Fibroblast of pulmonary artery (primary cell): Measurements from ENCODE around the gene ASXL3.

Source experiments
- DNase-seq: peaks from one replicate; pipeline ENCODE4 v3.0.0-alpha.2; 2010; ENCODE audit warnings: low read depth
- H3K4me3 ChIP-seq: replicated peaks from 2 replicates; pipeline ENCODE4 v1.5.1; 2011; ENCODE audit warnings: low read depth, mild to moderate bottlenecking, control low read depth, low read length, moderate library complexity
- CTCF ChIP-seq: IDR thresholded peaks from 2 replicates; pipeline ENCODE4 v1.5.1; 2011; ENCODE audit warnings: mild to moderate bottlenecking, control low read depth, low read length, inconsistent platforms; ENCODE audit errors: missing control alignments

ASXL3 gene

GRCh38 chr18:33733376-33733775 is 155.4 kb downstream of the ASXL3 start:
- no peak for TF ChIP-seq CTCF
- DNase-seq: no peak
- no peak overlapping the region for H3K4me3 ChIP-seq

- TF ChIP-seq CTCF: no peak
- no peak for DNase-seq
- no peak overlapping the region for H3K4me3 ChIP-seq
These were observed 157.4 kb downstream of the ASXL3 start for GRCh38 chr18:33735428-33735827.

- no peak for DNase-seq
These were observed 163.7 kb downstream of the ASXL3 start for GRCh38 chr18:33741760-33742159.

GRCh38 chr18:33744032-33744697 is 166.1 kb downstream of the ASXL3 start:
- H3K4me3 ChIP-seq: no peak overlapping the region
- DNase-seq: no peak
- TF ChIP-seq CTCF: no peak

More at GRCh38 chr18:33741760-33742159, 163.7 kb downstream of the ASXL3 start:
- no peak for TF ChIP-seq CTCF
- no peak overlapping the region for H3K4me3 ChIP-seq

GRCh38 chr18:33745151-33745795 is 167.3 kb downstream of the ASXL3 start:
- TF ChIP-seq CTCF: no peak
- no peak overlapping the region for H3K4me3 ChIP-seq

GRCh38 chr18:33745871-33746545 is 168.0 kb downstream of the ASXL3 start:
- H3K4me3 ChIP-seq: no peak overlapping the region
- DNase-seq: no peak
- no peak for TF ChIP-seq CTCF

More at GRCh38 chr18:33745151-33745795, 167.3 kb downstream of the ASXL3 start:
- no peak for DNase-seq
